ENCODE measurements around the gene POU3F3. TPM values are rescaled to one million over a fixed set of nuclear protein-coding genes. Genes with fewer than 3 reads are reported as not detected.

Gene POU3F3
- total RNA-seq, 1 donor, result not detected

DNA sequence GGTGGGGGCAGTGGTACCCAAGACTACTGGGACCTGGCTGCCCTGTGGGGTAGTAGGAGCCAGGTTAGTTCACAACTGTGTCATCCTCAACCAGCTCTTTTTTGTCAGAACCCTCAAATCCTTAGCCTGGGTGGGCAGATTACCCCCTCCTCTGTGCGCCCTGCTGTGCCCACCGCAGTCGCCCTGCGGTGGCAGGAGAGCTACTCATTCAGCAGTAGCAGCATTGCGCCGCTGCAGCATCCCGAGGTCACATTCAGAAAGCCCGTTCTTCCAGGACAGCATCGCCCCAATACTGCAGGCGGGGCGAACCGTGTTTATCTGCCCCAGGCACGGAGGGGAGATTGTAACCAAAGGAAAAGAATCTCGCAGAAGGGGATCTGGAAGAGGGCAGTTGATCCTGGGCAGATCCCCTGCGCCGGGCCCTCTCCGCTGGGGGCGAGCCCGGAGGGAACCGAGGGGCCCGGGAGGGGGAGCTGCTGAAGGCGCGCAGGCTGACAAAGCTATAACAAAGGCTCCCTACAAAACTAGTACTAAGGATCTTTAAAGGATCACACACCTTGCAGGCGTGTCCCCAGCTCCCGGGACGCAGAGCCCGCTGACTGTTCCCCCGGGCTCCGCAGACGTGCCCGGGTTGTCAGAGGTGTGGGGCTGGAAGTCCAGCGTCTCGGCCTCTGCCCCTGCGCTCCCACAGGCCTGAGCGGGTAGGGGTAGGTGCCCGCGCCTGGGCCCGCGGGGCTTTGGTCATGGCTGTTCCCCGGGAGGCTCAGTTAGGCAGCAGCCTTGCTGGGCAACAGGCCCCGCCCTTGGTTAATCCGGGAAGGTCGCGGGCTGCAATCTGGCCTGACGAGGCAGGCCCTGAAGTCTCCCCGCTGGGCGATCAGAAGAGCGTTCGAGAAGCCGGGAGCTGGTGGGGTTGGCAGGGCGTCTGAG lies 13.2 kb downstream of the POU3F3 start:
- TF ChIP-seq, protein P1, sequence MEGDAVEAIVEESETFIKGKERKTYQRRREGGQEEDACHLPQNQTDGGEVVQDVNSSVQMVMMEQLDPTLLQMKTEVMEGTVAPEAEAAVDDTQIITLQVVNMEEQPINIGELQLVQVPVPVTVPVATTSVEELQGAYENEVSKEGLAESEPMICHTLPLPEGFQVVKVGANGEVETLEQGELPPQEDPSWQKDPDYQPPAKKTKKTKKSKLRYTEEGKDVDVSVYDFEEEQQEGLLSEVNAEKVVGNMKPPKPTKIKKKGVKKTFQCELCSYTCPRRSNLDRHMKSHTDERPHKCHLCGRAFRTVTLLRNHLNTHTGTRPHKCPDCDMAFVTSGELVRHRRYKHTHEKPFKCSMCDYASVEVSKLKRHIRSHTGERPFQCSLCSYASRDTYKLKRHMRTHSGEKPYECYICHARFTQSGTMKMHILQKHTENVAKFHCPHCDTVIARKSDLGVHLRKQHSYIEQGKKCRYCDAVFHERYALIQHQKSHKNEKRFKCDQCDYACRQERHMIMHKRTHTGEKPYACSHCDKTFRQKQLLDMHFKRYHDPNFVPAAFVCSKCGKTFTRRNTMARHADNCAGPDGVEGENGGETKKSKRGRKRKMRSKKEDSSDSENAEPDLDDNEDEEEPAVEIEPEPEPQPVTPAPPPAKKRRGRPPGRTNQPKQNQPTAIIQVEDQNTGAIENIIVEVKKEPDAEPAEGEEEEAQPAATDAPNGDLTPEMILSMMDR (IDR thresholded peaks at IDR 0.05; ENCODE audit: insufficient read depth, low read depth, low read length), result no peak
- H3K4me3 ChIP-seq (ENCODE audit: low read depth, low read length), result no peak overlapping the region
- DNase-seq (ENCODE audit: low read depth), result no peak

DNA sequence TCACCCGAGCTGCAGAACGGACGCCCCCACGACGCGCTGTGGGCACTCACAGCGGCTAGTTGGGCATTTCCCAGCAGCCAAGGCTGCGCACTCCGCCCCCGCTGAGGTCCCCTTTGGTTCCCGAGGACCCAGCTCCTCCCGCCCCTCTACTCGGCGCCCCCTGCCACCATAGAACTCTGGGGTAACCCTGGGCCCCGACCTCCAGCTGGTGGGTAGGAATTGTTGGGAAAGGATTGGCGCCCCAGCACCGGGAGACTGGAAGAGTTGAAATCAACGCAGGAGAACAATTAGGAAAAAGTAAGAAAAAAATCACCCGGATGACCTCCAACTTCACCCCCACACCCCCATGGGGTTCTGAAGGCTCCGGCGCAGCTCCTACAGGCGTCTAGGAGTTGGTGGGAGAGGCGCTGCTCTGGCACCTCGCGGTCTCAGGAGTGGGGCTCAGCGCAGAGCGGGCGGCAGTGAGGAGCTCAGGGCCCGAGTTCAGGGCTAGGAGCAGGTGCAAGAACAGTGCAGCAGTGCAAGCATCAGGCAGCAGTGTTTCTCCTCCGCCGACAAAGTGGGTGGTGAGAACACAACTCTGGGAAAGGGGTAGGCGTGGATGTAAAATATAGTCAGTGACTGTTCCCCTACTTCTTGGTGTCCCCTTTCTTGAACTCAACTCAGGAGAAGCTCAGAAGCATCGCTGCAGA lies 14.0 kb downstream of the POU3F3 start:
- no peak for DNase-seq (ENCODE audit: low read depth)
- TF ChIP-seq, protein P1 (IDR thresholded peaks at IDR 0.05; ENCODE audit: insufficient read depth, low read depth, low read length), result no peak
- H3K4me3 ChIP-seq (ENCODE audit: low read depth, low read length), result no peak overlapping the region

DNA sequence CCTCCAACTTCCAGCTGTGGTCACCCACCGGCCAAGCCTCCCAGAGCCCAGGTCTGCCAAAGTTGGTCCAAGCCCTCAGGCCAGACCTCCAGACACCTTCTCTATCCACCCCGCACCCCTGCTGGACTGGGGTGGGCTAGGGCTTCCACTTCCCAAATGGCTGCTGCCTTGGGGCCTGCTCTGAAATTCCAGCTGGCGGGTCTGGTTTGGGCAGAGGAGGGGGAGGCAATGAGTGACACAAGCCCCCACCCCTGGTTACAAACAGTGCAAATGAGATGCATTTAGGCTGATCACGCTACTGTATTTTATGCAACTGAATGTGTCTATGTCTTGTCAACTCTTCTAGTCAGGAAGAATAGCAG lies 14.6 kb downstream of the POU3F3 start:
- TF ChIP-seq, protein P1 (IDR thresholded peaks at IDR 0.05; ENCODE audit: insufficient read depth, low read depth, low read length), result no peak
- DNase-seq (ENCODE audit: low read depth), result no peak
- no peak overlapping the region for H3K4me3 ChIP-seq (ENCODE audit: low read depth, low read length)

DNA sequence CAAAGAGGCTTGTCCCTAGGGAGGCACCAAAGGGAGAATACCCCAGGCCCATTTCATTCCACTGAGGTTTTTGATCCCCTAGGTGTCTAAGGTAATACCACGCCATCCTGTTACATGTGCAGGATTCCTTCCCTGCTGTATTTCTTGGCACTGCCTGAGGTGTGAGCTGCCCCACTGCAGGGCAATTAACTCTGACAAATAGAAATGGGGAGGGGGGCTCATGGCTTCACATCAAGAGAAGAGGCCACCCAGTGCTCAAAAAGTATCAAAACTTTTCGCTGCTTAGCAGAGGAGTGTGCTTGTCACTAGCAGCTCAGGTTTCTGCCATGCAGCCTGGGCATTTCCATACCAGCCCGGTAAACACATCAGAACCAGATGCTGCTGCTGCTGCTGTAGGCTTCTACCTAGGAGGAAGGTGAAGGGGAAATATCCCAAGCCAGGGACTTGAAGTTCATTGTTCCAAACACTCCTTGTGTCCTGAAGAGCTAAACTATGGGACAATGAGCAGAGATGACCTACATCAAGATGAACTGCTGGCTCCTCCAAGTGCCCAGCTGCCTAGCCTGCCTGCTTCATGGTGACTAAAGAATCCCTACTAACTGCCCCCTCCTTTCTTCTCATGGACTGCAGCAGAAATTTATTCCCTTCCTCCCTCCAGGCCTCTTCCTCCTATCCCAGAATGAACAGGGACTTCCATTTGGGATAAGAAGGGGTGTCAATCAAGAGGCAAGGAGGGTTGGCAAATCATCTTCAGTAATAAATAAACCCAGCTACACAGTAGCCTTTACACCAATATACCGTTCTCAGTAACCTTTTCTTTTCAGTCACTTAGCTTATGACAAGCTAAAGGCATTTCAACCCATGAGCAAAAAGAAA lies 16.4 kb downstream of the POU3F3 start:
- no peak overlapping the region for H3K4me3 ChIP-seq (ENCODE audit: low read depth, low read length)
- DNase-seq (ENCODE audit: low read depth), result no peak
- TF ChIP-seq, protein P1 (IDR thresholded peaks at IDR 0.05; ENCODE audit: insufficient read depth, low read depth, low read length), result no peak

DNA sequence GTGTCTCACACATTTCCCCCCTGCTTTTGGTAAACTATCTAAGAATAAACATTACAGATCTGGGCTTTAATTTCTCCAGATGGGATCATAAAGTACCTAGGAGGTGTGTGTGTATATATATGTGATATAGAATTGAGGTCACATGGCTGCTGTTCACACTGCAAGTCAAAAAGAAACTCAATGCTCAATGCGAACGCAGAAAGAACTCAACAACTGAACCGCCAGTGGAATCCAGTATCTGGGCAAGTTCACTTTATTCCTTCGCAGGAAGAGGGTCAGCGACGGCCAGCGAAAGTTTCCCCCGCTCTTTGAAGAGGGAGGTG lies 17.7 kb downstream of the POU3F3 start:
- H3K4me3 ChIP-seq (ENCODE audit: low read depth, low read length), result no peak overlapping the region
- no peak for DNase-seq (ENCODE audit: low read depth)
- TF ChIP-seq, protein P1 (IDR thresholded peaks at IDR 0.05; ENCODE audit: insufficient read depth, low read depth, low read length), result no peak

DNA sequence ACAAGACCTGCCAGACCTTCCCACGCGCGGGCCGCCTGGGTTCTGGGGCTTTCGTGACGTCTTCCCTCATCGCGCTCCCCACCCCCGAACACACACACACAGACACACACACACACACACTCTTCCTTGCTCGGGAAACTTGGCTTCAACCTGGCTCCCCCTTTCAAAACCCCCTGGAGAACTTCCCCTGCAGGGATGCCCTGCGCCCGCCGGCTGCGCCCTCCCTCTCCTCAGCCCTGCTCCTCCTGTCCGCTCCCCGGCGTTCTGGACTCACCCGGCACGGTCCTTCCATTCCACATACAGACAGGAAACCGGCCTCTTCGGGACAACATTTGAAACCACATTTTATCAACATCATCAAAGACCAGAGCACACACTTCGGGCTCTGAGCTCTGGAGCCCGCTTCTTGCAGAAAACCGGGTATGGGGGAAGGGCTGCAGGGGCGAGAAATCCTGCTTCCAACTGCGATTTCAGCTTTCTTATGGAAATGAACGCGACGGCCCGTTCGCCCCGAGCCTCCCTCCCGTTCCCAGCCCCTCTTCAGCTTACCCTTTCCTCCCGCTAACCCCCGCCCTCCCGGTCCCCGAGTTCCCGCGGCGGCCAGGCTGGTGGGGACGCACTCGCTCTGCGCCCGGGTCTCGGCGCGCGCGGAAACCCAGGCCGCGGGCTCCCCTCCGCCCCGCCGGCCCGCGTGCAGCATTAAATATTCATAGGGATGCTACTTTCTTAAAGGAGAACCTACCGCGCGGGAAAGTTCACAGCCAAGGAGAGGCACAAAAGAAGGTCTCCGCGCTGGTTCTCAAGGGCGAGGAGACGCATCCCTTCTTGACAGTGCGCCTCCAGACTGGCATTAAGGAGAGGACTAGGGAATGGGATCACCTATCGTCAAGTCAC lies 18.3 kb downstream of the POU3F3 start:
- no peak for DNase-seq (ENCODE audit: low read depth)
- H3K4me3 ChIP-seq (ENCODE audit: low read depth, low read length), result no peak overlapping the region
- TF ChIP-seq, protein P1 (IDR thresholded peaks at IDR 0.05; ENCODE audit: insufficient read depth, low read depth, low read length), result no peak
